HG03196 (cell line): Measurements from ENCODE around the gene MEIS3.

Experiments used
- ATAC-seq: cut with Tn5 transposase; IDR thresholded peaks from one replicate; pipeline ENCODE4 v1.9.1; 2021; ENCODE audit not compliant: unreplicated experiment

MEIS3 gene

GRCh38 chr19:47419030-47419783, at the start of gene MEIS3:
MEIS3 (minus strand) TSS chr19:47419527; CDS start chr19:47419081, 446 bp downstream.
- no peak for ATAC-seq

- ATAC-seq = no peak
These were observed 48.6 kb upstream of the MEIS3 start for GRCh38 chr19:47467914-47468313.

- no peak for ATAC-seq
These were observed 46.6 kb upstream of the MEIS3 start for GRCh38 chr19:47465957-47466356.

- no peak for ATAC-seq
These were observed 45.5 kb upstream of the MEIS3 start for GRCh38 chr19:47464675-47465419.

- ATAC-seq = no peak
These were observed 42.5 kb upstream of the MEIS3 start for GRCh38 chr19:47461876-47462275.

GRCh38 chr19:47459477-47459876, 40.1 kb upstream of the MEIS3 start:
- ATAC-seq = no peak

GRCh38 chr19:47458672-47459071, 39.3 kb upstream of the MEIS3 start:
- no peak for ATAC-seq

GRCh38 chr19:47456721-47457474, 37.6 kb upstream of the MEIS3 start:
- ATAC-seq = no peak

- no peak for ATAC-seq
These were observed 31.2 kb upstream of the MEIS3 start for GRCh38 chr19:47450478-47450877.

- no peak for ATAC-seq
These were observed 29.0 kb upstream of the MEIS3 start for GRCh38 chr19:47448360-47448727.

- ATAC-seq = no peak
These were observed 28.4 kb upstream of the MEIS3 start for GRCh38 chr19:47447470-47448359.

GRCh38 chr19:47446534-47447469, 27.5 kb upstream of the MEIS3 start:
- ATAC-seq = no peak

GRCh38 chr19:47445937-47446402, 26.6 kb upstream of the MEIS3 start:
- no peak for ATAC-seq

- no peak for ATAC-seq
These were observed 26.2 kb upstream of the MEIS3 start for GRCh38 chr19:47445527-47445926.

GRCh38 chr19:47444388-47444821, 25.1 kb upstream of the MEIS3 start:
- no peak for ATAC-seq

GRCh38 chr19:47443331-47443730, 24.0 kb upstream of the MEIS3 start:
- ATAC-seq = no peak

GRCh38 chr19:47438793-47439220, 19.5 kb upstream of the MEIS3 start:
- ATAC-seq = no peak

- no peak for ATAC-seq
These were observed 18.2 kb upstream of the MEIS3 start for GRCh38 chr19:47437500-47437899.

- ATAC-seq = no peak
These were observed 17.5 kb upstream of the MEIS3 start for GRCh38 chr19:47436712-47437401.
